Measurements from ENCODE around the gene GARRE1.
"Not testable (repeated sequence)": the region's sequence is repeated elsewhere in the genome, so short reads cannot be mapped to it uniquely, and the experiment has no call there.

Gene GARRE1

GRCh38 chr19:34215006-34215665 is 39.2 kb upstream of the GARRE1 start:
- no peak for ATAC-seq
- no peak for TF ChIP-seq POU6F1 (CRISPR knock-in tag; IDR thresholded peaks at IDR 0.05; ENCODE audit: borderline replicate concordance, low read depth)
- TF ChIP-seq GLIS3 (CRISPR knock-in tag; IDR thresholded peaks at IDR 0.05) = no peak
- no peak for TF ChIP-seq ARNTL (CRISPR knock-in tag; IDR thresholded peaks at IDR 0.05; ENCODE audit: borderline replicate concordance, low read depth)
- no peak for TF ChIP-seq ZFP30 (CRISPR knock-in tag; IDR thresholded peaks at IDR 0.05)
- no peak for TF ChIP-seq ZNF70 (CRISPR knock-in tag; IDR thresholded peaks at IDR 0.05)
- no peak for TF ChIP-seq ISL1 (CRISPR knock-in tag; IDR thresholded peaks at IDR 0.05)
- TF ChIP-seq ZFP3 (CRISPR knock-in tag; IDR thresholded peaks at IDR 0.05) = no peak
- no peak for TF ChIP-seq CREB5 (CRISPR knock-in tag; IDR thresholded peaks at IDR 0.05; ENCODE audit: low read depth)
- TF ChIP-seq BACH2 (CRISPR knock-in tag; IDR thresholded peaks at IDR 0.05; ENCODE audit: borderline replicate concordance) = no peak
- no peak for TF ChIP-seq TCF4 (CRISPR knock-in tag; IDR thresholded peaks at IDR 0.05; ENCODE audit: borderline replicate concordance)
- TF ChIP-seq ZNF8 (CRISPR knock-in tag; IDR thresholded peaks at IDR 0.05) = no peak

- no peak for ATAC-seq
- TF ChIP-seq TSHZ2 (CRISPR knock-in tag; IDR thresholded peaks at IDR 0.05) = no peak
These were observed 38.7 kb upstream of the GARRE1 start for GRCh38 chr19:34215666-34216038.

GRCh38 chr19:34216745-34217219 is 37.6 kb upstream of the GARRE1 start:
- not testable (repeated sequence) for ATAC-seq

GRCh38 chr19:34217952-34218817 is 36.2 kb upstream of the GARRE1 start:
- ATAC-seq = peak; percentile 97
- peak; percentile 64; the same call in 1 of the 2 replicates for TF ChIP-seq TOX (CRISPR knock-in tag; IDR thresholded peaks at IDR 0.05; ENCODE audit: borderline replicate concordance)
- TF ChIP-seq PATZ1 (CRISPR knock-in tag; IDR thresholded peaks at IDR 0.05; ENCODE audit: borderline replicate concordance) = peak; percentile 39; the same call in 1 of the 2 replicates
- no peak for TF ChIP-seq ARNTL (CRISPR knock-in tag; IDR thresholded peaks at IDR 0.05; ENCODE audit: borderline replicate concordance, low read depth)
- TF ChIP-seq SNAI2 (CRISPR knock-in tag; IDR thresholded peaks at IDR 0.05) = no peak
- peak; percentile 69 for TF ChIP-seq ISL1 (CRISPR knock-in tag; IDR thresholded peaks at IDR 0.05)
- TF ChIP-seq ZFP30 (CRISPR knock-in tag; IDR thresholded peaks at IDR 0.05) = no peak

- ATAC-seq = no peak
- no peak for TF ChIP-seq ISL1 (CRISPR knock-in tag; IDR thresholded peaks at IDR 0.05)
- no peak for TF ChIP-seq OSR1 (CRISPR knock-in tag; IDR thresholded peaks at IDR 0.05)
- TF ChIP-seq ZFP30 (CRISPR knock-in tag; IDR thresholded peaks at IDR 0.05) = no peak
- TF ChIP-seq CSRNP3 (CRISPR knock-in tag; IDR thresholded peaks at IDR 0.05) = no peak
- no peak for TF ChIP-seq PATZ1 (CRISPR knock-in tag; IDR thresholded peaks at IDR 0.05; ENCODE audit: borderline replicate concordance)
- TF ChIP-seq TOX (CRISPR knock-in tag; IDR thresholded peaks at IDR 0.05; ENCODE audit: borderline replicate concordance) = no peak
- TF ChIP-seq TSHZ2 (CRISPR knock-in tag; IDR thresholded peaks at IDR 0.05) = no peak
- no peak for TF ChIP-seq GLIS3 (CRISPR knock-in tag; IDR thresholded peaks at IDR 0.05)
- TF ChIP-seq ZFP3 (CRISPR knock-in tag; IDR thresholded peaks at IDR 0.05) = no peak
These were observed 35.6 kb upstream of the GARRE1 start for GRCh38 chr19:34218818-34219164.

Measured in SK-N-SH treated with all-trans-retinoic acid at 6 μM for 48 hours (cell line).